NCI-H1048 (cell line): ENCODE data around the gene HEPN1.

Experiments
- DNase-seq: peaks from one replicate; lab custom pipeline; 2025; lab: John Stamatoyannopoulos, UW

The HEPN1 gene

DNA sequence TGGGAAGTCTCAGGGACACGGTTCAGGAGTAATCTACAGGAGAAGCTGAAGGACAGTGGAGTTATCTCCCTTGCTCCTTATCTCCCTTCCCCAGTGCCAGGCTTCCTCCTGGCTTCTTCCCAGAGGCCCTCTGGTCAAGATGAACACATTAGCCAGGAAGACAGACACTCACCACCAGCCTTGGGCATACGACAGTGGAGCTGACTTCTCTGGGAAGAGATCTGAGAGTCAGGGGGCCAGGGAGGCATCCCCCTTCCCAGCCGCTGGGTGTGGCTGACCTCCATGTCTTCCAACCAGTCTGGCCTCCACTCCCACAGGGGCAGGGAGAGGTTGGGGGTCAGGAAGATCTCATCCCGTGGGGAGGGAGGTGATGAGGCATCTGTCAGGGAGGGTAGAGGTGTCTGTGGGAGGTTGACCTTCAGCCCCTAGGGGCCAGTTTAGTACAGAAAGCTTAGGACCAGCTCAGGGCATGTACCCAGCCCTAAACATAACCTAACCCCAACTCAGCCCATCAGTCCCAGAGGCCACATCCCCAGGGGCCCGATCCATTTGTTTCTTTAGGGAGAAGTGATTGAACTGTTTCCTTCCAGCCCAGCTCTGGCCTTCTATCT lies 34.1 kb upstream of the HEPN1 start:
- DNase-seq, result no peak

DNA sequence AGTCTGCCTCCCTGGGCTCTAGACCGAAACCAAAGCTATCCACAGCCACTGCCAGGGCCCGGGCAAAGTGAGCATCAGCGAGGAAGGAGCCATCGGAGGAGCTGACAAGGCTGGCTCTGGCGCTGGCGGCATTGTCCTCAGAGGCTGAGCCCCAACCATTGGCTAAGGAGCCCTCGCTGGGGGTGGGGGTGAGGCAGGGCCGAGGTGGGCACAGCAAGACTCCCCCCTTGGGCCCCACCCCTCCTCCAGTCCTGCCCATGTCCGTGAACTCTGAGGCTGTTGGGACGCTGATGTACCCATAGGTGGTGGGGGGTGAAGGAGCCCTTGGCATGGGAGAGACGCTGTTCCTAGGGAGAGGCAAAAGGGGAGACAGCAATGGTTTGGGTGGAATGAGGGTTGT lies 32.6 kb upstream of the HEPN1 start:
- DNase-seq, result no peak

GRCh38 chr11:124886978-124887666 lies 31.9 kb upstream of the HEPN1 start:
- no peak for DNase-seq

DNA sequence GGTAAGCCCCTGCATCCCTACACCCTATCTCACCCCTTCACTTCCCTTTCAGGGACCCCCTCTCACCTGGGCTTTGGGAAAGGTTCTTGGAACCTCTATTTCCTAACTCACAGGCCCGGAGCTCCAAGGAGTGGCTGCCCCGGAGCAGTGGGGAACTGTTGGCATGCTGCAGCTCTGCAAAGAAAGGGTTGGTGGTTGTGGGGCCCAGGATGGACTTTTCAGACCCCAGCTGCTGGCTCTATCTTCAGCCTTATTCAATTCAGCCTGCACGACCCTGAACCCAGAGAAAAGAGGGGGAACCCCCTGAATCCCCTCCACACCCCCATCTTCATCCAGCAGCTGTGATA lies 31.4 kb upstream of the HEPN1 start:
- no peak for DNase-seq

GRCh38 chr11:124889191-124890091 lies 29.6 kb upstream of the HEPN1 start:
- no peak for DNase-seq

DNA sequence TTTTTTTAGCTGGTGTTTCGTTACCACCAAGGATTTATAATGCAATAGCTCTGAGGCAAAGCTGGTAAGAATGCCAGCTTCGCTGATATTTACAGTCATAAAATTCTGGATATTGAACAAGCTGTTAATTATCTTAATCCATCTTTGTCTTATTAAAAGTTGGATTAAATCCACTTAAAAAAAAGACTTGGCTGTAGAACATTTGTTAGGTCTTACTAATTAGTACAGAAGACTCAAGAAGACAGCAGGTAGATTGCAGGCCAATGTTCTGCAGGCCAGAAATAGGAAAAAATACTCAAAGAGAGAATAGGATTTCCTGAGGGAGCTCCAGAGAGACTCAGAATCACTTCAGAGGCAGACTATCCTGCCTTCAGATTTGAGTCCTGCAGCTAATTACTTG lies 28.9 kb upstream of the HEPN1 start:
- no peak for DNase-seq

GRCh38 chr11:124890683-124891372 lies 28.2 kb upstream of the HEPN1 start:
- DNase-seq, result no peak

DNA sequence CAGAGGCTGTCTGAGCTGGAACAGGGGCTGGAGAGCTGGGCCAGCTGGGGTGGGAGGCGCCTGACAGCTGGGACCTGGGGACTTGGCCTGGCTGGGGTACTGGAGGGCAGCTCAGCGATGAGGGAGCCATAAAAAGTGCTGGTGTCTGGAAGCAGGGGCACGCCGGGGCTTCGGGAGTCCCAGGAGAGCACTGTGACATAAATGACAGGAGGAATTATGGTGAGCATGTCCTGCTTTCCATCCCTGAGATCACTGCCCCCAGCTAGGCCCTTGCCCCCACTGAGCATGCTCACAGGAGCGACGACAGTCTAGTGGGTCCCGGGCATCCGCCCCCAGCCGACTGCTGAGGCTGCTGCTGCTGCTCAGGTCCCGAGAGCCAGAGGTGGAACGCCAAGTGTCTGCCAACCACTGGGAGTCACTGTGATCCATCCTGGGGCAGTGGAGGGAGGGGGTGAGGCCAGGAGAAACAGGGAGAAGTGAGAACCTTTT lies 27.6 kb upstream of the HEPN1 start:
- no peak for DNase-seq

DNA sequence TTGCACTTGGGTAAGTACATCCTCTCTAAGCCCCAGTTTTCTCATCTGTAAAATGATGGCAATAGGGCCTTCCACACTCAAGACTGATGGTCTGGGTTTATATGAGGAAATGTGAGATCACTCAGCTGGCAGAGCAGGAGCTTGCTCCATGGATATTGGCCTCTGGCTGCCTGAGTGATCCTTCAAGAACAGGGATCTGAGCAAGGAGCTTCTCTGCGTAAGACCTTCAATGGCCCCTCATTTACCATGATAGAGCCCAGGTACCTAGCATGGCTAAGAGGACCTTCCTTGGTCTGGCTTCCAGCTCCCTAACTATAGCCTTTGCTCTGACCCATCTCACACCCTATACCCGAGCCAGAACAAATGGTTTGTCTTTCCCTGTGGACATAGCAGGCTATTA lies 26.9 kb upstream of the HEPN1 start:
- no peak for DNase-seq

- DNase-seq, result no peak
Measured at GRCh38 chr11:124892750-124893454, 26.1 kb upstream of the HEPN1 start.

DNA sequence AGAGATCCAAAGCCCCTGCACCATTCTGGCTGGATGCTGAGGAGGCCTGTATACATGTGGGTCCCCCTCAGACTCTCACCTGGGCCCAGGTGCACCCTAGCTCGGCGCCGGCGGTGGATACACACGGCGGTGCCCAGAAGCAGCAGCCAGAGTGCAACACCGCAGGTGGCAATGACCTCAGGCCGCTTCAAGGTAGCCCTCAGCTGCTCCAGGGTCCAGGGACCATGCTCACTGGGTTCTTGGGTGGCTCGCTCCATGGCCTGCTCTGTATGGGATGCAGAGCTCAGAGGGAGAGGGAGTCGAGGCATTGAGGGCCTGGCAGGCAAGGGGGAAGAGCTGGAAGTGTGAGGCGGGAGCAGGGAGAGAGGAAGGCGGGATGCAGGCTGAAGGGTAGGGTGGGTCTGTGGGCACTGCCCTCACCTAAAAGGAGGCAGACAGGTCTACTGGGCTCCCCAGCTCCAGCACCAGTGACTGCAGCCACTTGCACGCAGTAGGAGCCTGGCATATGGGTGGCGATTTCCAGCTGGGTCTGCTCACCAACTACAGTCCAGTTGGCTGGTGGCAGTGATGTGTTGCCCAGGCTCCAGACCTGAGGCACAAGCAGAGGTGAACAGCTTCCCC lies 25.2 kb upstream of the HEPN1 start:
- no peak for DNase-seq

GRCh38 chr11:124894606-124895430 lies 24.2 kb upstream of the HEPN1 start:
- DNase-seq, result no peak

GRCh38 chr11:124895471-124895971 lies 23.5 kb upstream of the HEPN1 start:
- no peak for DNase-seq

DNA sequence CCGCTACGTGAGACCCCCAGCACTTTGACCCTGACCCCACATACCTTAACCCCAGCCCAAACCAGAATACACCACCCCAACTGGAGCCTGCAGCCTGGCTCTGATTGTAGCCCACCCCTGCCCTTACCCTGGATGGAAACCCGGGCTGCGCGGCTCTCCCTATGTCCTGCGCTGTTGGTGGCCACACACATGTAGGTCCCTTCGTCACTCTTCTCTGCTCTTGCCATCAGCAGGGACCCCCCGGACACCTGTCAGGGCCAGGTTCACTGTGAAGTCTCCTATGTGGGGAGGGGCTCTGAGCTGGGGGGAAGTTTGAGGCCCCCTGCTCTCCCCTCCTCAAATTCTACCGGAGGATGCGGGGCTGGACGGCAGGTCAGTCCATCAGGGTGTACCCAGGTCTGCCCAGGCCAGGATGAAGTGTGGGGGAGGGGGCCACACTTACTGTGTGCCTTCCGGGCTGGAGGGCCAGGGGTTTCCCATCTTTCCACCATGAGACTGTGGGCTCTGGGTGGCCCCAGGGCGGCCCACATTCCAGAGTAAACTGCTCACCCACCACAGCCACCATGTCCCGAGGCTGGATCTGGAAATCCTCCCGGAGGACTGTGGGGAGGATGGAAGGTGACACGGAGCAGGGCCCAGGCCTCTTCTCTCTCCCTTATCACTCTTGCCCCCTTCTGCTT lies 22.8 kb upstream of the HEPN1 start:
- DNase-seq, result no peak

GRCh38 chr11:124896821-124897391 lies 22.1 kb upstream of the HEPN1 start:
- DNase-seq, result no peak

DNA sequence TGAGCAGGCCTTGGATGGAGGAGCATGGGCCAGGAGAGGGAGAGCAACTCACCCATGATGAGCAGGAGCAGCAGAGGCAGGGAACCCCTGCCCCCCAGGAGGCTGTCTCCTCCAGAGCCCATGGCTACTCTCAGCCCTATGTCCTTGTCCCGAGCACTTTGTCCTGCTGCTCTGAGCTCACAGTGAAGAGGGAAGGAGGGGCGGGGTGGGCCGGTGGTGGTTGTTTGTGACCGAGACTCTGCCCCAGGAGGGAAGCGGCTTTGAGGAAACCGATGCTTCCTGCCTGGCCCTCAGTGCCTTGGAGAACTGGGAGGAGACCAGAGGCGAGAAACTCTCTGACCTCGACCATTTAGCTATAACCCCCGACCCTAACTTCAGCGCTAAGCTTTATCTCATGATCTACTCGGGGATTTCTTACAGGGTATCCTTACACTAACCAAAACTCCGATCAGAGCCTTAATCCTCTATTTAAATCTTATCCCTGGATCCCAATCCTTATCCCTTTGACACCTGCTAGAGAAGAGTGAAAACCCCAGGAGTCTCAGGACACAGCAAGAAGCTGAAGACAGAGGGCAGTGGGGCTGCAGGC lies 21.3 kb upstream of the HEPN1 start, which contains the start of gene ROBO4:
TSS of gene ROBO4 (minus strand) at position 192 of the 589 bp plus-strand sequence. CDS start at position 122, 70 bp downstream.
- no peak for DNase-seq

DNA sequence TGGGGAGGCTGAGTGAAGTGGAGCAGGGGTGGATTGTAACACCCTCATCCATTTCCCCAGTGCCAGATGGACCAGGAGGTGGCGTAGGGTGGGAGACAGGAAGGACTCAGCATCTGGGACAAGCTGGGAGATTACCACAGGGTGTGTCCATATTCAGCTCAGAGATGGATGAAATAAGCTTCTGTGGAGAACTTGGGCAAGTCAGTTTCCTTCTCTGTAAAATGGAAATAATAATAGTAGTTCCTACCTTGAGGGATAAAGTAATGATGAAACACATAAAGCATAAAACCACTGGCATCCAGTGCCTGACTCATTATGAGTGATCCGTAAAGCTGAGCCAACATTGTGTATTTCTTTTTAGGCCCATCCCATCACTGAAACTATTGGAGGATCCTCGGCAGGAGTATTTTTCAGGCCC lies 20.8 kb upstream of the HEPN1 start:
- no peak for DNase-seq

- DNase-seq, result no peak
Measured at GRCh38 chr11:124898711-124899110, 20.3 kb upstream of the HEPN1 start.
